Heart right ventricle (tissue), 16 donors: ENCODE measurements around the gene WFS1. TPM values are rescaled to one million over a fixed set of nuclear protein-coding genes. Genes with fewer than 3 reads are reported as not detected.

ENCODE experiments used
- ATAC-seq, 8 donors: fragments of 200-7000 bp; cut with Tn5 transposase; one replicate each; pipeline ENCODE4 v1.9.1; 2020; ENCODE audit warnings: mild to moderate bottlenecking in 8 of 8, moderate library complexity in 8 of 8, moderate number of reproducible peaks in 1 of 8
- DNase-seq, 2 donors: peaks; one replicate each; pipeline ENCODE4 v3.0.0-alpha.2; 2020
- H3K27ac ChIP-seq, 10 donors: fragments of 200-600 bp; sonication (generic) in 2 of 10; one replicate each; pipeline versions ENCODE4 v1.5.0 to v1.8.0; 2020 to 2022; ENCODE audit warnings: mild to moderate bottlenecking in 3 of 10
- H3K27me3 ChIP-seq, 7 donors: fragments of 200-600 bp; one replicate each; pipeline ENCODE4 v1.8.0; 2021 to 2022; ENCODE audit warnings: mild to moderate bottlenecking in 2 of 7
- H3K36me3 ChIP-seq, 9 donors: fragments of 200-600 bp; sonication (generic) in 1 of 9; one replicate each; pipeline versions ENCODE4 v1.5.0 to v1.8.0; 2020 to 2022; ENCODE audit warnings: mild to moderate bottlenecking in 2 of 9
- H3K4me1 ChIP-seq, 9 donors: fragments of 200-600 bp; sonication (generic) in 1 of 9; one replicate each; pipeline versions ENCODE4 v1.5.0 to v1.8.0; 2020 to 2022; ENCODE audit warnings: mild to moderate bottlenecking in 4 of 9
- H3K4me3 ChIP-seq, 10 donors: fragments of 200-600 bp; sonication (generic) in 2 of 10; one replicate each; pipeline versions ENCODE4 v1.5.0 to v1.8.0; 2020 to 2022; ENCODE audit warnings: mild to moderate bottlenecking in 7 of 10, moderate library complexity in 2 of 10
- H3K9me3 ChIP-seq, 11 donors: fragments of 200-600 bp in 10 of 11; sonication (generic) in 2 of 11; one replicate each; pipeline versions ENCODE4 v1.5.0 to v1.8.0; 2013 to 2022; ENCODE audit warnings: mild to moderate bottlenecking in 2 of 11, control low read depth in 1 of 11, moderate library complexity in 1 of 11
- CTCF ChIP-seq, 9 donors: fragments of 200-600 bp; sonication (generic) in 2 of 9; IDR thresholded peaks; one replicate each; pipeline versions ENCODE4 v1.5.0 to v1.8.0; 2021 to 2022; ENCODE audit warnings: antibody characterized with exemption in 9 of 9, mild to moderate bottlenecking in 5 of 9, moderate library complexity in 1 of 9
- WGBS, 2 donors: extraction: QIAGEN DNeasy Blood & Tissue Kit; methylation state at CpG; one replicate each; pipeline ENCODE4 v1.1.7; 2013; ENCODE audit warnings: inconsistent platforms in 1 of 2; 5-methylcytosine and 5-hydroxymethylcytosine counted together
- intact Hi-C, 10 donors: fragments of 100-400 bp; cut with DNase I; formaldehyde crosslinking; loops; one replicate each; pipeline versions ENCODE4 v1.11.1 to v1.14.2; 2022
- polyA plus RNA-seq, 2 donors: library from polyadenylated mRNA; stranded (reverse); fragments of 200-250 nt; gene quantifications; one replicate each; pipeline ENCODE4 v1.2.3, GENCODE V29; 2013
- total RNA-seq, 10 donors: library from RNA; stranded (reverse); fragmentation: NEBNext Ultra II Directional in 3 of 10; extraction: Animal tissue kit (Norgen Biotek cat#: 25700) in 3 of 10; gene quantifications; one replicate each; pipeline versions ENCODE4 v1.2.1 to v1.2.4, GENCODE V29; 2021 to 2023
- donor health status: Arrhythmogenic right ventricular cardiomyopathy.
- donor health status: ischemic (EF 13 %, LVEDD 7.1; RV severe dilation, severe dysfunction).
- donor health status: healthy with polysubstance abuse.
- donor health status: DM: no; HTN: yes; CAD: no.
- donor health status: DM: no; HTN: no; CAD: no.
- donor health status: ischemic (EF 25% LVEDD 6.9; RV normal size, moderate dysfunction).
- donor health status: ischemic (EF 25% LVEDD 5.7; RV mildly dilated, moderate dysfunction).
- donor health status: healthy.
- donor health status: DM: yes; HTN: yes; CAD: no.
- donor health status: Ischemic cardiomyopathy.
- donor health status: ischemic (EF 35%, LVEDD 5.7; RV mildly dilated, moderate dysfunction).
- donor health status: nonischemic (EF 11% LVEDD 7.7; RV severe dilation, severe dysfunction).
- donor health status: DM: yes; HTN: yes; CAD: no.
- donor health status: PGD.
- donor health status: ischemic (EF 29% LVEDD 5.4; RV normal size, mild dysfunction).
- donor health status: nonischemic (EF 23%, LVEDD 6.1; RV moderate dilation, normal function).

Gene WFS1
- total and polyA plus RNA-seq, 12 donors = 35.0 to 119 (median 69.4) TPM

GRCh38 chr4:6236816-6237390 lies 32.7 kb upstream of the WFS1 start:
- Histone ChIP-seq H3K27me3 (peaks cover 0 to 29% (median 8%) of the 10 kb centered on the region in 7 donors), H3K4me3 (no peak overlapping the region), H3K4me1 (no peaks in the 10 kb centered on the region), H3K36me3 (no peaks in the 10 kb centered on the region), H3K27ac (no peak overlapping the region), H3K9me3 (no peaks in the 10 kb centered on the region)
- no peak for TF ChIP-seq CTCF (IDR thresholded peaks at IDR 0.05)
- DNase-seq = no peak
- intact Hi-C loops = no loop called here
- WGBS, 2 donors = 70 to 75% methylated on average over 12 of the region's 12 CpGs
- ATAC-seq = no peak

GRCh38 chr4:6239486-6239885 lies 30.2 kb upstream of the WFS1 start:
- intact Hi-C loops = no loop called here
- H3K9me3 ChIP-seq = peaks cover 0 to 7% (median 0%) of the 10 kb centered on the region in 11 donors
- no peak overlapping the region for H3K4me3 ChIP-seq
- H3K27me3 ChIP-seq = peaks cover 0 to 45% (median 23%) of the 10 kb centered on the region in 7 donors
- H3K27ac ChIP-seq = no peak overlapping the region
- 71 to 74% methylated on average over 8 of the region's 8 CpGs for WGBS, 2 donors
- DNase-seq (no peak), ATAC-seq (no peak)
- H3K36me3 ChIP-seq = no peaks in the 10 kb centered on the region
- no peak for TF ChIP-seq CTCF (IDR thresholded peaks at IDR 0.05)
- H3K4me1 ChIP-seq = no peaks in the 10 kb centered on the region

- intact Hi-C loops = no loop called here
- no peak for DNase-seq
Observed at GRCh38 chr4:6239968-6240367, 29.7 kb upstream of the WFS1 start.

GRCh38 chr4:6241062-6241845 lies 28.4 kb upstream of the WFS1 start:
- DNase-seq (no peak), ATAC-seq (no peak)
- Histone ChIP-seq H3K27me3 (peaks cover 0 to 60% (median 41%) of the 10 kb centered on the region in 7 donors), H3K27ac (no peak overlapping the region), H3K4me1 (peaks cover 0 to 9% (median 4%) of the 10 kb centered on the region in 9 donors), H3K4me3 (no peak overlapping the region), H3K36me3 (no peaks in the 10 kb centered on the region), H3K9me3 (peaks cover 0 to 16% (median 0%) of the 10 kb centered on the region in 11 donors)
- TF ChIP-seq CTCF (IDR thresholded peaks at IDR 0.05) = no peak
- intact Hi-C loops = no loop called here
- 81 to 84% methylated on average over 16 of the region's 16 CpGs for WGBS, 2 donors

More at GRCh38 chr4:6239968-6240367, 29.7 kb upstream of the WFS1 start:
- no peak for ATAC-seq
- Histone ChIP-seq H3K27me3 (peaks cover 0 to 49% (median 28%) of the 10 kb centered on the region in 7 donors), H3K4me1 (peaks cover 0 to under 1% (median 0%) of the 10 kb centered on the region in 9 donors), H3K36me3 (no peaks in the 10 kb centered on the region), H3K27ac (no peak overlapping the region), H3K9me3 (peaks cover 0 to 12% (median 0%) of the 10 kb centered on the region in 11 donors), H3K4me3 (no peak overlapping the region)
- 72 to 83% methylated on average over 11 of the region's 11 CpGs for WGBS, 2 donors
- TF ChIP-seq CTCF (IDR thresholded peaks at IDR 0.05) = no peak
